Muscle layer of colon (tissue), 2 donors: ENCODE measurements around the gene KLHDC8B.

Experiments
- H3K27ac ChIP-seq: one replicate; pipeline ENCODE4 v1.7.0; 2013; ENCODE audit warnings: low read depth, mild to moderate bottlenecking, low read length, moderate library complexity
- H3K27me3 ChIP-seq, 2 donors: one replicate each; pipeline ENCODE4 v1.7.0; 2013; ENCODE audit warnings: low read length in 2 of 2, mild to moderate bottlenecking in 2 of 2; ENCODE audit not compliant: insufficient read depth in 2 of 2, control insufficient read depth in 1 of 2
- H3K36me3 ChIP-seq: one replicate; pipeline ENCODE4 v1.7.0; 2013; ENCODE audit warnings: mild to moderate bottlenecking, low read length; ENCODE audit not compliant: insufficient read depth
- H3K4me1 ChIP-seq: one replicate; pipeline ENCODE4 v1.7.0; 2013; ENCODE audit warnings: mild to moderate bottlenecking, low read length; ENCODE audit not compliant: insufficient read depth
- H3K4me3 ChIP-seq, 2 donors: one replicate each; pipeline ENCODE4 v1.7.0; 2013; ENCODE audit warnings: low read length in 2 of 2, low read depth in 1 of 2, mild to moderate bottlenecking in 1 of 2, moderate library complexity in 1 of 2
- H3K9ac ChIP-seq: one replicate; pipeline ENCODE4 v1.7.0; 2013; ENCODE audit warnings: low read length
- H3K9me3 ChIP-seq: one replicate; pipeline ENCODE4 v1.7.0; 2013; ENCODE audit warnings: mild to moderate bottlenecking, low read length
- donor health status: abdominal sarcoma.
- donor health status: Adenocarcinoma of cecum.

The KLHDC8B gene

GRCh38 chr3:49173116-49173791 lies 1.9 kb downstream of the KLHDC8B start:
- peak overlapping the region; percentile 85 for H3K9ac ChIP-seq
- H3K27me3 ChIP-seq = no peaks in the 10 kb centered on the region
- H3K9me3 ChIP-seq = no peaks in the 10 kb centered on the region
- H3K27ac ChIP-seq = peak overlapping the region; percentile 84
- peaks cover 28% of the 10 kb centered on the region for H3K36me3 ChIP-seq
- H3K4me1 ChIP-seq = peaks cover 32% of the 10 kb centered on the region
- H3K4me3 ChIP-seq = peak overlapping the region; percentile 84 to 90

GRCh38 chr3:49173792-49174170 lies 2.4 kb downstream of the KLHDC8B start:
- peak overlapping the region; percentile 84 for H3K27ac ChIP-seq
- peak overlapping the region; percentile 85 for H3K9ac ChIP-seq
- H3K9me3 ChIP-seq = no peaks in the 10 kb centered on the region
- no peaks in the 10 kb centered on the region for H3K27me3 ChIP-seq
- H3K4me3 ChIP-seq = peak overlapping the region; percentile 22 to 84
- H3K36me3 ChIP-seq = peaks cover 31% of the 10 kb centered on the region
- peaks cover 32% of the 10 kb centered on the region for H3K4me1 ChIP-seq

- H3K27me3 ChIP-seq = no peaks in the 10 kb centered on the region
- peak overlapping the region in 1 of 2 donors; percentile 84 for H3K4me3 ChIP-seq
- H3K27ac ChIP-seq = peak overlapping the region; percentile 84
- H3K4me1 ChIP-seq = peaks cover 32% of the 10 kb centered on the region
- peak overlapping the region; percentile 30 for H3K9ac ChIP-seq
- no peaks in the 10 kb centered on the region for H3K9me3 ChIP-seq
- H3K36me3 ChIP-seq = peaks cover 32% of the 10 kb centered on the region
Observed at GRCh38 chr3:49174397-49174985, 3.1 kb downstream of the KLHDC8B start.

- Histone ChIP-seq H3K4me1 (peaks cover 29% of the 10 kb centered on the region), H3K27ac (no peak overlapping the region)
Observed at GRCh38 chr3:49175530-49175929, 4.1 kb downstream of the KLHDC8B start.

GRCh38 chr3:49177073-49177472 lies 5.7 kb downstream of the KLHDC8B start:
- Histone ChIP-seq H3K36me3 (peaks cover 32% of the 10 kb centered on the region), H3K9ac (no peak overlapping the region), H3K27ac (no peak overlapping the region), H3K27me3 (no peaks in the 10 kb centered on the region), H3K4me1 (peaks cover 24% of the 10 kb centered on the region), H3K9me3 (no peaks in the 10 kb centered on the region), H3K4me3 (no peak overlapping the region)

More at GRCh38 chr3:49175530-49175929, 4.1 kb downstream of the KLHDC8B start:
- H3K9ac ChIP-seq = no peak overlapping the region
- H3K36me3 ChIP-seq = peaks cover 32% of the 10 kb centered on the region
- H3K9me3 ChIP-seq = no peaks in the 10 kb centered on the region
- H3K27me3 ChIP-seq = no peaks in the 10 kb centered on the region
- no peak overlapping the region for H3K4me3 ChIP-seq

GRCh38 chr3:49180116-49180515 lies 8.7 kb downstream of the KLHDC8B start:
- no peak overlapping the region for H3K9ac ChIP-seq
- peaks cover 22% of the 10 kb centered on the region for H3K36me3 ChIP-seq
- H3K27ac ChIP-seq = no peak overlapping the region
- no peaks in the 10 kb centered on the region for H3K4me1 ChIP-seq
- no peaks in the 10 kb centered on the region for H3K9me3 ChIP-seq
- no peak overlapping the region for H3K4me3 ChIP-seq
- H3K27me3 ChIP-seq = no peaks in the 10 kb centered on the region

- no peaks in the 10 kb centered on the region for H3K4me1 ChIP-seq
- H3K27ac ChIP-seq = no peak overlapping the region
- H3K4me3 ChIP-seq = no peak overlapping the region
- no peak overlapping the region for H3K9ac ChIP-seq
- H3K9me3 ChIP-seq = no peaks in the 10 kb centered on the region
- H3K36me3 ChIP-seq = peaks cover 10% of the 10 kb centered on the region
- no peaks in the 10 kb centered on the region for H3K27me3 ChIP-seq
Observed at GRCh38 chr3:49181351-49181750, 10.0 kb downstream of the KLHDC8B start.

- no peaks in the 10 kb centered on the region for H3K9me3 ChIP-seq
- H3K4me1 ChIP-seq = no peaks in the 10 kb centered on the region
- H3K27me3 ChIP-seq = no peaks in the 10 kb centered on the region
- no peak overlapping the region for H3K27ac ChIP-seq
- peaks cover 4% of the 10 kb centered on the region for H3K36me3 ChIP-seq
- H3K4me3 ChIP-seq = no peak overlapping the region
- no peak overlapping the region for H3K9ac ChIP-seq
Observed at GRCh38 chr3:49182682-49183081, 11.3 kb downstream of the KLHDC8B start.

GRCh38 chr3:49183873-49184272 lies 12.5 kb downstream of the KLHDC8B start:
- Histone ChIP-seq H3K27ac (no peak overlapping the region), H3K9ac (no peak overlapping the region), H3K27me3 (no peaks in the 10 kb centered on the region), H3K4me3 (no peak overlapping the region), H3K4me1 (no peaks in the 10 kb centered on the region), H3K36me3 (peaks cover under 1% of the 10 kb centered on the region), H3K9me3 (no peaks in the 10 kb centered on the region)

GRCh38 chr3:49191741-49192140 lies 20.3 kb downstream of the KLHDC8B start:
- H3K4me1 ChIP-seq = no peaks in the 10 kb centered on the region
- H3K4me3 ChIP-seq = no peak overlapping the region
- H3K9me3 ChIP-seq = no peaks in the 10 kb centered on the region
- H3K27me3 ChIP-seq = no peaks in the 10 kb centered on the region
- H3K36me3 ChIP-seq = no peaks in the 10 kb centered on the region
- no peak overlapping the region for H3K27ac ChIP-seq
- H3K9ac ChIP-seq = no peak overlapping the region

- Histone ChIP-seq H3K27me3 (no peaks in the 10 kb centered on the region), H3K4me3 (no peak overlapping the region), H3K9me3 (no peaks in the 10 kb centered on the region), H3K9ac (no peak overlapping the region), H3K27ac (no peak overlapping the region), H3K36me3 (no peaks in the 10 kb centered on the region), H3K4me1 (no peaks in the 10 kb centered on the region)
Observed at GRCh38 chr3:49198161-49198560, 26.8 kb downstream of the KLHDC8B start.
